NCI-H69 (cell line): Measurements from ENCODE around the gene ME1.
"Not testable (repeated sequence)": the region's sequence is repeated elsewhere in the genome, so short reads cannot be mapped to it uniquely, and the experiment has no call there.

ENCODE experiments used
- DNase-seq: peaks from one replicate; lab custom pipeline; 2025; lab: John Stamatoyannopoulos, UW

Gene ME1

DNA sequence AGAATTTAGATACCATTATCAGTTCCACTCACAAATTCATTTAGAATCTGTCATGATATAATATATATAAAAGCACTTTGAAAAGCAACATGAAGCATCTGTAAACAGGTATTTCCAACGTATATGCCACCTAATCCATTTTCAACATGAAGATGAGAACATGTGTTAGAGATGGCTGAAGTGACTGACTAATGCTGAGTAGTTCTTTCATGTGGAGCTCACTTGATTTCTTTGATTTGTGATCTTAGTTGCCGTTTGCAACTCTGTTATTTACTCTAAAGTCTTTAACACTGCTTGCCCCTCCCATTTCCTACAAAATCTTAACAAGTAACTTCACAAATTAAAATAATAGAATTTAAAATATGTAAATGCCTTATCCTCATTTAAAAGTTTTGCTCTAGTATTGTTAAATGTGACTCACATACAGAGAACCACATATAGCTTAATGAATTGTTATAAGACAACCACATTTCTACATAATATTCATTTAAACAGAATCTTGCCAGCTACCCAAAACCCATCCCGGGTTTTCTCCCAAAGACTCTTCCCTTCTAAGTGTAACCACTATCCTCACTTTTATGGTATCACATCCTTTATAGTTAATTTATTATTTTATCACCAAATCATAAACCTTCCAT, 78.3 kb downstream of the ME1 start:
- no peak for DNase-seq

DNA sequence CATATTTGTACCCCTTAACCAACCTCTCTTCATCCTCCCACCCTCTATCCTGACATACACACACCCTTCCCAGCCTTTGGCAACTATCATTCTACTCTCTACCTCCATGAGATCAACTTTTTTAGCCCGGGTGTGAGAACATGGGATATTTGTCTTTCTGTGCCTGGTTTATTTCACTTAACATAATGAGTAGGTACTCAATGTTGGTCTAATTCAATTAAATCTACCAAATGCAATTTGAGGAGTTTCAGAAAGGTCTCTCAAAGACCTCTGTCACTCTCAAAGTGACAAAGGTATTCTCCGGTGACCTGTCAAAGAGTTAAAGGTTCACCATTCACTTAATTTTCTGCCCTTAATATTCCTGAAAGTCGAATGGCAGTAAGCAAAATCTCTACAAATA, 87.7 kb downstream of the ME1 start:
- no peak for DNase-seq

DNA sequence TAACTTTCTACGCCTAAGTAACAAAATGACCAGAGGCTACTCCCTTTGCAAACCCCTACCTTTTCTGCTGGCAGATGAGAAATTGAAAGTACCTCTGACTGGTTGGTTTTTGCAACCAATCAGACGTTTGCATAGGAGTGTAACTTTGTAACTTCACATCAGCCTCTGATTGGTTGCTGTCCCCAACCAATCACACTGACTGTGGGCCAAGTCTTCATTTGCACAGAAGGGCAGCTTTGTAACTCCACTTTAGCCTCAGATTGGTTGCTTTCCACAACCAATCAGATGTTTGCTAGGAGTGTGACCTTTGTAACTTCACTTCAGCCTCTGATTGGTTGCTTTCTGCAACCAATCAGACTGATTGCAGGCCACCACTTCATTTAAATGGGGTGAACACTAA, 89.1 kb downstream of the ME1 start:
- no peak for DNase-seq

DNA sequence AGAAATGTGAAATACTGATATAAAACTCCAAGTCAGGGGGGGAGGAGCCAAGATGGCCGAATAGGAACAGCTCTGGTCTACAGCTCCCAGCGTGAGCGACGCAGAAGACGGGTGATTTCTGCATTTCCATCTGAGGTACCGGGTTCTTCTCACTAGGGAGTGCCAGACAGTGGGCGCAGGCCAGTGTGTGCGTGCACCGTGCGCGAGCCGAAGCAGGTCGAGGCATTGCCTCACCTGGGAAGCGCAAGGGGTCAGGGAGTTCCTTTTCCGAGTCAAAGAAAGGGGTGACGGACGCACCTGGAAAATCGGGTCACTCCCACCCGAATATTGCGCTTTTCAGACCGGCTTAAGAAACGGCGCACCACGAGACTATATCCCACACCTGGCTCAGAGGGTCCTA, 96.9 kb downstream of the ME1 start:
- not testable (repeated sequence) for DNase-seq

DNA sequence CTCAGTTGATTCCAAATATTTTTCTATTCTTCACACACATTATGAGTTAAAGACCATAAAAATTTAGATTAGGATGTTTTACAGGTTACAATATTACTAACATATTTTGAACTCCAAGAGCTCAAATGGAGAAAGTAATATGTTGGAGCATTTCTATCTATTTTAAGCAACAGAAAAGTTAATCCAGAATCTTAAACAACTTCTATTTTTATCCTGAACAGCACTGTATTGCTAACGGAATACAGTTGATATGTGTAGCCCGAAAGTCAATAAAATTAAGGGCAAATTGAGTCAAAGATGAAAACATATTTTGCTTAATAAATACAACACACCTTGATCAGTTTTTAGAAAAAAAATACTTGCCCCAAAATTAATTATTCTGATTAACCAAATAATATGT, 97.4 kb downstream of the ME1 start:
- no peak for DNase-seq

DNA sequence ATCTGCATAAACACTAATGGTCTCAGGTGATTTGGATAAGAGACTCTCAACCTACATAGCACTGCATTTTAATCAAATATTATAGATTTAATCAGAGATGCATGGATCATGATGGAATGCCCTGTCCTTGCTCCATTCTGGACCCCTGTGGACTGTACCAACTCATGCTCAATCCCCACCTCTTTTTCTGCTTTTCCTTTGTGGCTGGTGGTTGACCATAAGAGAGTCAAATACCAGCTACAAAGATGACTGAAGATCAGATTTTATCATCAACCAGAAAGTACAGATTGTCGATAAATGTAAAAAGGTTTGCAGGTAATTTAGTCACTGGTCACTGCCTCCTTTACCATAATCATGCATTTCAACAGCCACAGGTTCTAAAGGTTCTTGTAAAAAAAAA, 116.2 kb downstream of the ME1 start:
- no peak for DNase-seq

DNA sequence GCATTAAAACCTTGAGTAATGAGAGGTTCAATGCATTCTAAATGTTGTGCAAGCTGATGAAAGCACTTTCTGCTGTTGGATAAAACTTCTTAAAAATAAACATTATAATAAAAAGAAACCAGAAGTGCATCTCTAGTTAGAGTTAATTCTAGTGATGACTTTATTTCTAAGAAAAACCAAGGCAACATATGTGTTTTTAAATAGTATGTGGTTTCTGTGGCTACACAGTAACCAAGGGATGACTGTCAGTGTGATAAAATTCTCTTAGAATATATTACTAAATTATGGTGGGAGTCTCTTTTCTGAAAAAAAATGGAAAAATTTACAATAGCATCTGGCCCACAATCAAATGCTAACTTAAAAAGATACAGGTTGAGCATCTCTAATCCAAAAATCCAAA, 117.0 kb downstream of the ME1 start:
- no peak for DNase-seq

DNA sequence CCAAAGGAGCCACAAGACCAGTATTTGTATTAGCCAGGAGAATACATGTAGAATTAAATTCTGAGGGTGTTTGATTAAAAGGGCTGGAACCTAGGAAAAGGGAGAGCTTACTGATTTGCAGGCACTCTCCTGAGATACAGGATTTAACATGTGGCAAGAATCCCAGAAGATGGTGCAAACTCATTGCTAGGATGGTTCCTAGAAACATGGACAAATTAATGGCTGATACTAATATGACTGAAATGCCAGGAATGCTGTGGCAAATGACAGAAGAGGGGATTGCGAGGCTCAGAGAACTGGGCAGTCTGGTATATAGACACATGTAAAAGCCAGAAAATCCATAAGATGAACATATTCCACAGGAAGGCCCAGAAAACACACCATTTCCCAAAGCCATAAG, 119.6 kb downstream of the ME1 start:
- no peak for DNase-seq

DNA sequence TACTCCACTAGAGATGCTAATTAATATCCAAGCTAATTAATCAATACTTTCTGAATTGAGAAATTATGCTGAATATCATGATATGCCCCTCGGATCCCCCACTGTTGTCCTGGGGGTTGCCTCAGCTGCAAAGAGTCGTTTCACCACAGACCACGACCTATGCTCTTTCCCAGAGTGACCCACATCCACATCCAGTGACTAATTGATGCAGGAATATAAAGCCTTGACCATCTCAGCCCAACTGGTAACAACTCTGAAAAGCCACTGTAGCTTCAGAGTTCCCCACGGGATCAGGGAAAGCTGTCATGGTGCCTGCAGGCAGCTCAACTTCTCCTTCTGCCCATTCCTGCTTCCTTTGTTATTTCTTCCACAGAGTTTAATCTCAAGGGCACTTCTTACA, 120.8 kb downstream of the ME1 start:
- DNase-seq: no peak

DNA sequence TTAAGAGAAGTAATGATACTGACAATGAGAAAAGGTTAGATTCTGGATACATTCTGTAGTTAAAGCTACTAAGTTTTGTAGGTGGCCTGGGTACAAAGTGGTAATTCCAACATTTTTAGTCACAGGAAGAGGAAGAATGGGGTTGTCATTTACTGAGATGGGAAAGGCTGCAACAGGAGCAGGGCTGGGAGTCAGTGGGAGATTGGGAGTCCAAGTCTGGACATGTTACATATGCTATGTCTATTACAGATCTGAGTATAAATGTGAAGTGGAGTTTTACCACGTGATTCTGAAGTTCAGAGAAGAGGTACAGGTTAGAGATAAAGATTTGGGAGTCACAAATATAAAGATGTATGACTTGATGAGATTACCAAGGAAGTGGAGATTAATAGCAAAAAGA, 121.5 kb downstream of the ME1 start:
- no peak for DNase-seq

DNA sequence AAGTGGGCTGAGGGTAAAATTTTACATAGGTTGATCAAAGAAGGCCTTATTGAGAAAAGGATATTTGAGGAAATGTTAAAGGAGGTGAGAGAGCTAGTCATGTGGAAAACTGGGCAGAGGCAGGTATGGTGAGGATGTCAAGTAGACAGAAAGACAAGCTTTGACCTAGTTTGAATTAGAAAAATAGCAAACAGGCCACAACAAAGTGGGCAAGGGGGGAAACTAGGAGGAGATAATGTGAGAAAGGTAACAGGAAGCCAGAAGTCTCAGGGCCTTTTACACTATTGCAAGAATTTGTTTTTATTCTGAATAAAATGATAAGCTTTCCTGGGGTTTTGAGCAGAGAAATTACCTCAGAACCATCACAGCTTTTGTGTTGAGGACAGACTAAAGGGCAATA, 122.0 kb downstream of the ME1 start:
- DNase-seq: no peak

DNA sequence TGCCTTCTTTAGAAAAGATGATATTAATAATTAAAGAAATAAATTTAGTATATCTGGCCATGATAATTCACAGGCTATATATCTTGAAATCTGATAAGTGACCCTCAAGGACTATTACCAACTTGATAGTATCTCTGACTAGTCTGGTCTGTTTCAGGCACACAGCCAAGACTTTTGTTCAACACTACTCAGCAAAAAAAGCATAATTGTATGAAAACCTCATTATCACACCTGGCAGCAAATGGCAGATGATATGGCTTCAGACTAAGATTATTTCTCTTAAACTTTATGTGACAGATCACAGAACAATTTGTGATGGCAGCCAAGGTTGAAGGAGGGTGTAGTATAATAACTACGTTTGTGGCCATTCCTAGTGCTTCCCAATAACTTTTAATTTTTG, 123.0 kb downstream of the ME1 start:
- peak; percentile 17 for DNase-seq

DNA sequence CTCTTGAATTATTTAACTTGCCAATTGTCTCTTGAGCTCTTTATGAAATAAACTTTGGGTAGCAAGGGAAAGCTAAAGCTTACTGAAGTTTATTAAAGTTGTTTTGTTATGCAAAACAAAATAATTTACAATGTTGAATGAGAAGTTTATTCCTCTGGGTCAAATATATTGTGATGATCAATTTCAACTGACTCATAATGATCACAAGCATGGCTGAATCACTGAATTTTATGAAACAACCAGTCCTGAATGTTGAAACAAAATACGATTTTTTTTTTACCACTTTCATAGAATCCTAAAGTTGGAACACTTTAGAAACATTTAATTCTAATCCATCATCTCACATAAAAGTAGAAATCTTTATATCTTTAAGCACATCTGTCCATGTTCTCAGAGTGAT, 127.4 kb downstream of the ME1 start:
- no peak for DNase-seq

DNA sequence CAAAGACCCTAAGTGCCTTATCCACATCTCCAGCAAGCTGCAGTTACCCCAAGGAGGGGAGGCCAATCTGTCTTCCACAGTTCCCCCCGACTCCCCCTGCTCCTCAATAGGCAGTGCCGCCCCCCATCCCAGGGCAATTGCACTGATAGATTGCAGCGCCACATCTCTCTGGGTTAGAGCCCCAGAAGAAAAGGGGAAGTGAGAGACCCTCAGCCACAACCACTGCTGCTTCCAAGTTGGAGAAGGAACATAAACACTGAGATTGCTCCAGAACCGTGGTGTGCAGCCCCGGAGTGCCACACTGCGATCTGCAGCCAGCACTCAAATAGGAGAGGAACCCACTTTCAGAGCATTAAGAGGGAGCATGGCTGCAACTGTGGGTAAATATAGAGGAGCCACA, 136.2 kb downstream of the ME1 start:
- no peak for DNase-seq

DNA sequence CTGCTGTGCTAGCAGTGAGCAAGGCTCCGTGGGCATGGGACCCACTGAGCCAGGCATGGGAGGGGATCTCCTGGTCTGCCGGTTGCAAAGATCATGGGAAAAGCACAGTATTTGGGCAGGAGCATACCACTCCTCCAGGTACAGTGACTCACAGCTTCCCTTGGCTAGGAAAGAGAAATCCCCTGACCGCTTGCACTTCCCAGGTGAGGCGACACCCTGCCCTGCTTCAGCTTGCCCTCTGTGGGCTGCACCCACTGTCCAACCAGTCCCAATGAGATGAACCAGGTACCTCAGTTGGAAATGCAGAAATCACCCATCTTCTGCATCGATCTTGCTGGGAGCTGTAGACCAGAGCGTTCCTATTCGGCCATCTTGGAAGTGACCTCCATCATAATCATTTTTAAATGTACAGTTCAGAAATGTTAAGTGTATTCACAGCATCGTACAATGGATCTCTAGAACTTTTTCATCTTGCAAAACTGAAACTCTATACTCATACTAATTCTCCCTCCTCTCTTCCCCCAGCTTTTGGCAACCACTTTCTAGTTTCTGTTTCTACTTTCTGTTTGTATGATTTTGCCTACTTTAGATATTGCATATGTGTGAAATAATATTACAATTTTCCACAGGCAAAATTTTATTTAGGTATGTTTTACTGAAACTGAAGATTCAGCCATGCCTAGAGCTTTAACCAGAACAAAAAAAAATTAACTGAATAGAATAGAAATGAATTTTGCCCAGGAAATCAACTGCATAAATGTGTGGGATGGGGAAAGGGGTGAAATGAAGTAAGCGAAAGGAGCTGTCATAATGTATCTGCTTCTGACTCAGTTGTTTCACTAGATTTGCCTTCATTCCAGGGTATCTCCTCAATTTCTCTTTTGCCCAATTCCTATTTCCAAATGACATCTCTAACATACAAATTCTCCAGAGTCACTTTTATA, 137.7 kb downstream of the ME1 start:
- DNase-seq: no peak

DNA sequence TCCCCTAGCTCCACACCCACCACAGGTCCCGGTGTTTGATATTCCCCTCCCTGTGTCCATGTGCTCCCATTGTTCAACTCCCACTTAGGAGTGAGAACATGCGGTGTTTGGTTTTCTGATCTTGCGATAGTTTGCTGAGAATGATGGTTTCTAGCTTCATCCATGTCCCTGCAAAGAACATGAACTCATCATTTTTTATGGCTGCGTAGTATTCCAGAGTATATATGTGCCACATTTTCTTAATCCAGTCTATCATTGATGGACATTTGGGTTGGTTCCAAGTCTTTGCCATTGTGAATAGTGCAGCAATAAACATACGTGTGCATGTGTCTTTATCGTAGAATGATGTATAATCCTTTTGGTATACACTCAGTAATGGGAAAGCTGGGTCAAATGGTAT, 143.6 kb downstream of the ME1 start:
- DNase-seq: not testable (repeated sequence)

DNA sequence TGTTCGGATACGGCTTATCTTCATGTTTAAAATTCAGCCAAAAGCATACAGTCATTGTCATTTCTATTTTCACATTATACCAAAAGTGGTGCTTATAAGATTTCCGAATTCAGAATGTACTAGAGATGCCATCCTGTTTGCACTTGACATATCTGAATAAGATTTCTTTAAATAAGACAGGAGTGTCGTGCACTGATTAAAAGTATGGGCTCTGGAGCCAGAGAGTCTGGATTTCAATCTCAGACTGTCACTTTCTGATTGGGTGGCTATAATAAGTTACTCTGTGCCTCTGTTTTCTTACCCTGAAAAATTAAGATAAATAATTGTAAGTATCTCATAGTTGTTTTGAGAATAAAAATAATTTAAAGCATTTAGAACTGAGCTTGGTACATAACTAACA, 144.9 kb downstream of the ME1 start:
- no peak for DNase-seq

DNA sequence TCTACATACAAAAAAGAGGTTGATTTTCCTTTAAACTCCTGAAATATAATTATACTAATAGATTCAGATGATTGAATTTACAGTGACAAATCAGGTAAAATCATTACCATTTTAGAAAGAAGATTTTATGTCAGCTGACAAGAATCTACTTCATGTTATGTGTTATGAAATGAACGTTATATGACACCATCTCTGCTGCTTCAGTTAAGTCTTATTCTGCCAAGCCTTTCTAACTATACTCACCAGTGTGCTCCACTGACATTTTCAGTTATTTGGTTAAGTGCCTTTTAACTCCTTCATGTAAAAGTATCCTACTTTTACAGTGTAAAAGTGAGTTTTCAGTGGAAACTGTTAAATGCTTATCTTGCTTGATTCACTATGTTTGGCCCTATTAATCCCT, 157.3 kb downstream of the ME1 start:
- DNase-seq: peak; percentile 3

DNA sequence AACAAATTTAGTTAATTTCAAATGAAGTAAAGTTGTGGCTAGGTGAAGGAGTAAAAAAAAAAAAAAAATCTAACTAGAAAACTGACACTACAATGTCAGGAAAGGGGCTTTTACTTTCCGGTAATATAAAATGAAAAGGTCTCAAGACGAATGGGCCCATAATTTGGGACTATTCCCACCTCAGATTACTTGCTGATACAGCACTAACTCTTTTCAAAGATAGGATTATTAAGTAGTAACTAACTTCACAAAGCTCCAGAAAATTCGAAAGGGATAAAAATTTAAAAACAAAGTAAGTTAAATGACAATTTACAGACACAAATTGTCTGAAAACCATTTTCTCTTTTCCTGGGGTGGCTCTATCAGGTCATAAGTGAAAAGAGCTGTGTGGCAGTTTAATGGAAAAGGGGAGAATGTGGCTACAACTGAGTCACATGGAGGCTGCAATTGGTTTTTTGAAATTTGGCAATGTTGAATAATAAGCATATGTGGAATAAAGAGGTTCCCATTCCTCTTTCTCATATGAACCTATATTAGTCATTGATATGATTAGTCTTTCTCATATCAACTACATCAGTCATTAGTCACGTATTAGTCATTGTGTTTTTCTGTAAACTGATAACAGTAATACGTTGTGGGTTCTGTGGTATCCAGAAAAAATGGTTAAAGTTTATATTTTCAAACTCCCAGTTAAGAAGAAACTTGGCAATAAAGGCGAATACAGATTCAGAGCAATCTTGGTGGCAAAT, 159.7 kb downstream of the ME1 start:
- DNase-seq: no peak

DNA sequence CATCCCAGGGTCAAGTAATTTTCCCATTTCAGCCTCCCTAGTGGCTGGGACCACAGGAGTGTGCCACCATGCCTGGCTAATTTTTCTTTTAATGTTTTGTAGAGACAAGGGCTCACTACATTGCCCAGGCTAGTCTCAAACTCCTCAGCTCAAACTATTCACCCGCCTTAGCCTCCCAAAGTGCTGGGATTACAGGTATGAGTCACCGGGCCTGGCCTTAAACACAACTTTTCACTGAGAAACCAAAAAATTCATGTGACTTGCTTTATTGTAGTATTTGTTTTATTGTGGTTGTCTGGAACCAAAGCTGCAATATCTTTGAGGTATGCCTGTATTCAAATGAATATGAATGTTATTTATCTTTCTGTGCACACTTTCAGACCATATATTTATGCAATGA, 165.5 kb downstream of the ME1 start:
- no peak for DNase-seq

DNA sequence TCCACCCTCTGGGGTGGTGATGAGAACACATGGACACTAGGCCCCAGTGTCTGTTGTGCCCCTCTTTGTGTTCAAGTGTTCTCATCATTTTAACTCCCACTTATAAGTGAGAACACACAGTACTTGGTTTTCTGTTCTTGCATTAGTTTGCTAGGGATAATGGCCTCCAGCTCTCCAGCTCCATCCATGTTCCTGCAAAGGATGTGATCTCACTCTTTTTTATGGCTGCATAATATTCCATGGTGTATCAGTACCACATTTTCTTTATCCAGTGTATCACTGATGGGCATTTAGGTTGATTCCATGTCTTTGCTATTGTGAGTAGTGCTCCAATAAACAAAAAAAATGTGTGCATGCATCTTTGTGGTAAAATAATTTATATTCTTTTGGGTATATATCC, 170.3 kb downstream of the ME1 start:
- no peak for DNase-seq

DNA sequence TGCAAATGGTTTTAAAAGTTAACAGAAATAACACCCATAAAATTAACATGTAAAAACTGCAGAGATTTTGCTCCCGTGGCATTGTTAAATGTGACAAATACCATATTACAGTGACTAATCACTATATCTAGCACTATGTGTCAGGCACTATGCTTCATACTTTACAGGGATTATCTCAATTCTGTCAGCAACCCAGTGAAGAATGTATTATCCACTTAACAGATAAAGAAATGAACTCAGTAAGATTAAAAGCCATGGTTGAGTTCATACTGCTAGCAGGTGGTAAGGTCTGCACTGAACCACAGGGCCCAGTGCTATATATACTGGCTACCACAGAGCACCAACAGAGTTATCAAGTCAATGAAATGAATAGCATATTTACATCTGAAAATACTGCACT, 172.3 kb downstream of the ME1 start:
- no peak for DNase-seq

DNA sequence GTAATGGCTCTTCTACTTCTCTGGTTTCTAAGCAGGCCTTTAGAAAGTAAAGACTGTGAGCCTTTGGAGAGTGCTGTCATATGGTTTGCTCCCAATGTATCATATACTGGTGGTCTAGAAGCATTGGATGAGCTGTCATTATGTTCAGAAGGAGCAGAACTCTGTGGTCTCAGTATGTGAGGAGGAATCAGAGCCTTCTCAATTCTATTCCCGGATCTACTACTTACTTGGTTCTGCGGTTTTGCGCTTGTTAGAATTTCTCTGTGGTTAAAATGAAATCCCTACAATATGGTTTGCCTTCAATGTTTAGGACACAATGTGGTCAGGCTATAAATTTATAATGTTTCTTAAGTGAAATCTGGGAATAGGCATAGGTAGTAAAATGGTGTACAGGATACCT, 173.1 kb downstream of the ME1 start:
- DNase-seq: no peak
